GM21447 (cell line): ENCODE data around the gene LRP1B.

ENCODE experiments used
- ATAC-seq: cut with Tn5 transposase; IDR thresholded peaks from one replicate; pipeline ENCODE4 v1.9.1; 2021; ENCODE audit not compliant: unreplicated experiment

LRP1B gene

DNA sequence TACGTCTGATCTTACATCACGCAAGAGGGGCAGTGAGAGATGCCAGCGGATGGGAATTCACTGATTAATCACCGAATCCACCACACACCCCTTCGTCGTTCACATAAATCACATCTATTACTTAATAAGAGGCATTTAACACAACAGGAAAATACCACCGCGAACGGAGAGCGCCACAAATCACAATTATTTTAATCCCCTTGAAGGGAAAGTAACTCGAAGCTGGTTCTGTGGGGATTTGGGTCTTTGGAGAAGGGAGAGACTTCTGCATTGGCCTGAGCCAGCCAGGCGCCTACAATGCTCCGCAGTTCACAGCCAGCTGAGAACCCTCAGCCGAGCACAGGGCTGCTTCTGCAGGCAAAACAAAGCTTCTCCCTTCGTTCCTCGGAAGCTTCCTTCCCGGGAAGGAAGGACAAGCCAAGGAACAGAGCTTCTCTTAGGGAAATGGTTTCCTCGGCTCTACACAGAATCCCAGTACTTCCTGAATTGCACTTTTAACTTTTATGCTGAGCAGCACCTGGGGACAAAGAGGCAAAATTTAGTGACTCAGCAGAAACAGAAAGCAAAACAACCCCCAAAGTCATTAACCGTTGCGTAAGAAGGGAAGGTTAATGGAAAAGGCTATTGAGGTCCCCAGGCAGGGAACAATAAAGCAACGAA lies at the start of gene LRP1B:
Gene LRP1B (minus strand): TSS at position 7 of the 660 bp plus-strand sequence. CDS start 287 bp downstream, outside the sequence.
- no peak for ATAC-seq

DNA sequence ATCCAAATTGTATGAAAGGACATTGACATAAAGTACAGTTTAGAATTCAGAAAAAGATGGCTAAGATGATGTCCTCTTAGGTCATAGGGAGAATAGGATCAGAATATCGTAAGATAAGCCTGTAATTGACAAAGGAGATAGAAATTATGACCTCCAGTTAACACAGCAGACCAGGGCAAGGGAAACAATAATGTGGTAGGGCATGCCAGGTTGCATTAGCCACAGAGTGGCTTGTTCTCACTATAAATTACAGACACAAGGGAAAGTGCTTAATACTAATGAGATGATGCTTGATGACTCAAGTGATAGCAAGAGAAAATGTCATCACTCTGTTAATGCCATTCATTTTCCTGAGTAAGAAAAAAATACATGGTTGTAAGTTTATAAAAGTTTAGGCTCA lies 48.9 kb upstream of the LRP1B start:
- ATAC-seq: no peak

DNA sequence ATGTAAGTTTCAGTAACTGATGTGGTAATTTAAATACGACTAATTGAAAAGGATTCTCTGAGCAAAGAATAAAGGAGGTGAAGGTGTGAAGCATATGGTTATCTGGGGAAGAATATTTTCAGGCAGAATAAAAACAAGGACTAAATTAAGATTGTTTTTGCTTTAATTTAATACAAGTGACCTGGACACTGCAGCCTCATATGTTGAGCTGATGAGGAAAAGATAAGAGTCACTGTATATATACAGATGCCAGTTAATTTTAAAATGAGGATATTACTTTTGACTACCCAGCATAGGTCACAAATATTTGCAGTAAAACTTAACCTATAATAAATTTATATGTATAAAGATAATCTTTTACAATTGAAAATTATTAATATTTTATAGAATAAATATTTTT lies 47.8 kb upstream of the LRP1B start:
- ATAC-seq: no peak

DNA sequence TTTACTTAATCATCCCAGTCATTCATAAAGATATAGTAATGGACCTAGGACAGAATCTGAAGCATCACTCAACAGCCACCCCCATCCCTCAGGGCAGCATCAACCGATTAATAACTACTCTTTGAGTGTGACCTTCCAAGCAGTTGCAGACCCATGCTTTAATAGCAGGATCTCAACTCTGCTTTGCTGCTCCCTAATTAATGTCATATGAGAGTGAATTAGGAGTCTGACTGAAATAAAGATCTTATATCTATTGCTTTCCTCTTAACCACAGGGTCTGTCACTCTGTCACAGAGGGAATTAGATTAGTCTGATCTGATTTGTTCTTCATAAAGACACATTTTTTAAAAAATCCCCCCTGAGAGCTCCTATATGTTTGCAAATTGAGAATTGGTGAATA lies 46.1 kb upstream of the LRP1B start:
- no peak for ATAC-seq

DNA sequence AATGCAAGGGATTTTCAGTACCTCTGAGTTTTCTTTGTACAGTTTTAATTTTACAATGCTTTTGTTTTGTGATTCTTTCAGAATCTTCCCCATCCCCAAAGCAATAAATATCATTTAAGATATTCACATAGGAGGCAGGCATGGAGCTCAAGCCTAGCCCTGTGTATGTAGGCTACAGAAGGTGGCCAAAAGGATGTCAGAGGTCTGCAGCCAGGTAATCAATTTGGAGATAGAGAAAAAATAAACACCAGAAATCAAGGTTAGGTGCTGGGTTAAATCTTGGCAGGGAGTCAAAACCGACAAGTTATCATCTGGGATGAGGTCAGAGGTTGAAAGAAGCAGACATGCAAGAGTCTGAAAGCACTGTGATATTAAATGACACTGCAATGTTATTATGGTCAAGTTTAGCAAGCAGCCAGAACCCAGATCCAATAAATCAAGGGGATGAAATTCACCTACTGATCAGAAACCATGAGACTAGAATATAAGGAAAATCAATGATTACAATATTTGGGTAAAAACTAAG lies 45.1 kb upstream of the LRP1B start:
- ATAC-seq: no peak

DNA sequence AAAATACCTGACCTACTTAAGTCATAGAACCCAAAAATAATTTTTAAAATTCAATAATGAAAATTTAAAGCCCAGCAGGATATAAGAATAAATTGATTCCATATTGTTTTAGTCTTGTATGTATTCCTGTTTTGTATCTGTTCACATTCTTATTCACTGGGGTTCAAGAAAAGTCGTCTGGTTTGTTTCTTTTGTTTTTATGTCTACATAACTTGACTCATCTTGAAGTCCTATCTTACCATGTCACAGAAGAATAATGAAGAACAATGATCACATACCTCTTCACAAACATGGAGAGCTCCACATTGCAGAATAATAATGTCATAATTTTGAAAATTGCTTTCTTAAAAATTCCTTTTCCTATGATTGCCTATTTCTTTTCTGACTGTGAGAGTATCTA lies 43.4 kb upstream of the LRP1B start:
- no peak for ATAC-seq

DNA sequence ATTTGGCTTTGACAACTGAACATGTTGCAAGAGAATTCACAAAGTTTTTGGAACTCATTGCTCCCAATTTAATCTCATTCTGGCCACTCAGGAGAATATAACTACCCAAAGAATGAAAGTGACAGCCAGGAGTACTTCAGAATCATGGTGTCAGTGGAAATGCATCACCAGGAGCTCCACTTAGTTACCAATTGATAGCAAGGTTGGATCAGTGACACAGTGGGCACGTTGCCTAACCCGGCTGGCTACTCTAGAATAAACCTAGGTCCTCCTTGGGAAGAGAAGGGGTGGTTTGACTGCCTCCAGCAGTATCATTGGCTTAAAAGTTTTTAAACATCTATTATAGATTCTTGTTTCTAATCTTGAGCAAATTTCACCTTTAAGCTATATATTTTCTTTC lies 40.0 kb upstream of the LRP1B start:
- ATAC-seq: no peak

DNA sequence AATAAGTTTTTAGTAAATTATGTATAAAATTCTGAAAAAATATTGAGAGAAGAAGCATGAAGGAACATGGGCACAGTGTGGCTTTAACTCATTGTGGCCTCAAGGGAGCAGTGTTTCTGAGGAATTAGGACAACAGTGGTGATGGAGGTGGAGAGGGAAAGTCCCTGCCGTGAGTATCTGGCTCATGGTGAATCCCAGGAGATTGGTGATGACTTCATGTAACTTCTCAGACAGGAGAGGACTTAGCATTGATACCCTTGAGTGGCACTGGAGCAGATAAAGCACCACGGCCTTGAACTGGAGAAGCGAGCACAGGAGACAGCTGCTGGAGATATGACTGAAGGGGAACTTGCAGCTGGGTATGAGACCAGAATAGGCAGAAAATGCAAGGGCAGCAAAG lies 35.0 kb upstream of the LRP1B start:
- peak; percentile 94 for ATAC-seq

DNA sequence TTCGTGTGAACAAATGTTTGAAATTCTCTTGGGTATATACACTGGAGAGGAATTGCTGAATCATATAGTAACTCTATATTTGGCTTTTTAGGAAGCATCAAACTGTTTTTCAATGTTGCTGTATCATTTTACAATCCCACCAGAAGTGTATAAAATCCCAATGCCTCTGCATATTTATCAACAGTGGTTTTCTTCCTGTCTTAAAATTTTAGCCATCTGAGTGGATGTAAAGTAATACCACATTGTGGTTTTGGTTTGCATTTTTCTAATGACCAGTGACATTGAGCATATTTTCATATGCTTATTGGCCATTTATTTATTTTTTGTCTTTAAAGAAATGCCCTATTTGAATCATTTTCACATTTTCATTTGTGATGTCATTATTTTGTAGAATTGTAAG lies 22.8 kb upstream of the LRP1B start:
- ATAC-seq: no peak

DNA sequence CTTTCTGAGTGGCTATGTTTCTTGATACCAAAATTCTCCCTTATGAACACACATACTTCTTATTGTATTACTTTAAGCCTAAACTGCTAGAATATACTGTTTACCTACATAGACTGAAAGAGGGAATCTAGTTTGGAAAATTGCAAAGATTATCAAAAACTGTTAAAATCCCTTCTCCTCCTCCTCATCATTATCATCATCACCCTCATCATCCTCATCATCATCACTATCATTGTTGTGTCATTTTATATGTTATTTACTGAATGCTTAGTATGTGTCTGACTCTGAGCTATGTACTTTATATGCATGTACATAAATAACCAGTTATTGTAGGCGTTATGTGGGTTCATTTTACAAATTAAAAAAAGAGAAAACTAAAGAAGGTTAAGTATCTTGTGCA lies 19.6 kb upstream of the LRP1B start:
- ATAC-seq: no peak

DNA sequence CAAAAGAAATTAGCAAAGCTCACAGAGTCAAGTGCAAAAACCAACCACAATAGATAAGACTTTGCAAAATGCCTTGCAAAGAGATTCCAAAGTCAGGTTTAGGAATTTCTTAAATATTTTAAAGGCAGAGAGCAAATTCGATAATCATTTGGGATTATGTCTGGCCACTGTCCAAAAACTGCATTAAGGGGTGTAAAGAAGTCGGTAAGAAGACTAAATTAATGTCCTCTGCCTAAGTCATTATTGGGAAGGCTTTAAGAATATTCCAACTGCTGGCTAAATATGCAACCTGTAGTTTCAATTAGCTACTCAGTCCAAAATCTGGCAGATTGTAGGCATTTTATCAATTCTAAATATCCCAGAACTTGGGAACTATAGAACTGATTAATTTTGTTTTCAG lies 13.7 kb upstream of the LRP1B start:
- ATAC-seq: no peak

DNA sequence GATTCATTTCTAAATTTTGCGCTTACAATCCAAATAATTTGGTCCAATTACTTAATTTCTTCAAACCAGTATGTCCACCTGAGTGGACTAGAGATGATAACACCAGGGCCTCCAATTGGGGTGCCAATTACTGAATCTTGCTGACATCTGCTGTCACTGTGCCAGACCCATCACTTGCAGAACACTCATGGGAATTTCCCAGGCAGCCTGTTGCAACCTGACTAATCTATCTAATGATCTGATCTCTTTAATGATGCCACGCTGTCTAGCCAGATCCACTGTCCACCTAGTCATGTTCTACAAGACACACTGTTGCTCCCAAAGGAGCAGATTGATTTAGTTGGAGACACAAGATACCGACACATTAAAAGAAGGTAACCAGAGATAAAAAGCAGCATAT lies 11.8 kb upstream of the LRP1B start:
- no peak for ATAC-seq

DNA sequence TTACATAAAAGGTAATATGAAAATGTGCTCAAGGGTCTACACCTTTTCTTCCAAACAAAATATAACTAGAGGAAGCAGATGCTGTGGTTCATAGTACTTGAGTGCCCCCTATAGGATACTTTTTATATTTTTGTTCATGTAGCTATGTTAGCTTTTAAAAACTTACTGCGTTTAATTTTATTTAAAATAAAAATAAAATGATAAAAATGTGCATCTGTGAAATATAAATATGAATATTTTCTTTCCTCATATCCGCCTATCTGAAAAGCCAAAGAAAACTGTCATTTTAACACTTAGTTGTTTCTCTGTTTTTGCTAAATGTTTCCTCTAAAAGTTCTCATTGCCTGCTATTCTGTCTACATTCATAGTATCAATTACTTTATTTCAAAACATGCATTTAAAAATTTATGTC lies 9.6 kb upstream of the LRP1B start:
- no peak for ATAC-seq

DNA sequence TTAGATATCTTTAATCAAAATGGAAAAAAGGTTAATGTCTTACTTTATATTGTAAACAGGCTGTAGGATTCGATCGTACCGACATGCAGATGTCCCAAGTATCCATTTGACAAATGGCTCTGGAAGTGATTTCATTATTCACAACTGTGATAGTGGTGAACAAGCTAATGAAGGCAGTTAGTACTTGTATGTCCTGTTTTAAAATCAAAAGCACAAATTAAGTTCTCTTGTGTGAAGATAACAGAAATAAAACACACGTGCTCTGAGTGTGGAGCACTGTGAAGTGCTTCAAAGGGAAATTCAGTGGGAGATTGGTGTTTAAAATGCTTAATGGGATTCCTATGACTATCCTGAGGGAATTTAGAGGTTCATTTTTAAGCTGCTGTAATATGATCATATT lies 8.6 kb upstream of the LRP1B start:
- no peak for ATAC-seq

DNA sequence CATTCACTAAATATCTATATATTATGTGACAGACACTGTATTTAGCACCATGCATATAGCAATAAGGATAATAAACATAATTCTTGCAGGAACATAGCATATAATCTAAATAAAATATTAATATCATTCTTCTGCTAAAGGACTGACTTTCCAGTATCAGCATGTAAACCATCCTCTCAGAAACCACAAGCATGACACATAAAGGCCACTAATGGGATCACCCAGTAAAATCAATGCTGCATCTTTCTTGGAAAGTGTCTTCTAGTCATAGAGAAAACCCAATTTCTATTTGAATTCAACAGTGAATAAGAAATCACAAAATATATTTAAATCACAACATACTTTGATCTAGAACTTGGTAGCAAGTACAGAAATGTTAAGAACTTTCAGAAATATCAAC lies 5.8 kb upstream of the LRP1B start:
- ATAC-seq: no peak

DNA sequence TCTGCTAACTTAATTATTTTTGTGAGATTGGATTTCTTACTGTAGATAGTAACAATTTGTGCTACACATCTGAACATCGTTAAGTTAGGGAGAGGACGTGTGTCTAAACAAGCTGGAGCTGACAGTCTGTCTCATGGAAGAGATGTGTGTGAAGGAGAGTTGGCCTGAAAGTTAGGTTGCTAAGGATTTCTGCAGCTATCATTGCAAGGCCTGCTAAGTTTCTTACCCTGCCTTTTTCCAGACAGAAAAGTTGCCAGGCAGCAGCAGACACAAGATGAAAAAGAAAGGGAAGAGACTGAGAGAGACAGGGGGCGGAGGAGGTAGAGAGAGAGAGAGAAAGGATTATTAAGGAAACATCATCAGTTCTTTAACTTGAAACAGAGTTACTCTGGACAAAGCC lies 4.1 kb upstream of the LRP1B start:
- ATAC-seq: no peak

DNA sequence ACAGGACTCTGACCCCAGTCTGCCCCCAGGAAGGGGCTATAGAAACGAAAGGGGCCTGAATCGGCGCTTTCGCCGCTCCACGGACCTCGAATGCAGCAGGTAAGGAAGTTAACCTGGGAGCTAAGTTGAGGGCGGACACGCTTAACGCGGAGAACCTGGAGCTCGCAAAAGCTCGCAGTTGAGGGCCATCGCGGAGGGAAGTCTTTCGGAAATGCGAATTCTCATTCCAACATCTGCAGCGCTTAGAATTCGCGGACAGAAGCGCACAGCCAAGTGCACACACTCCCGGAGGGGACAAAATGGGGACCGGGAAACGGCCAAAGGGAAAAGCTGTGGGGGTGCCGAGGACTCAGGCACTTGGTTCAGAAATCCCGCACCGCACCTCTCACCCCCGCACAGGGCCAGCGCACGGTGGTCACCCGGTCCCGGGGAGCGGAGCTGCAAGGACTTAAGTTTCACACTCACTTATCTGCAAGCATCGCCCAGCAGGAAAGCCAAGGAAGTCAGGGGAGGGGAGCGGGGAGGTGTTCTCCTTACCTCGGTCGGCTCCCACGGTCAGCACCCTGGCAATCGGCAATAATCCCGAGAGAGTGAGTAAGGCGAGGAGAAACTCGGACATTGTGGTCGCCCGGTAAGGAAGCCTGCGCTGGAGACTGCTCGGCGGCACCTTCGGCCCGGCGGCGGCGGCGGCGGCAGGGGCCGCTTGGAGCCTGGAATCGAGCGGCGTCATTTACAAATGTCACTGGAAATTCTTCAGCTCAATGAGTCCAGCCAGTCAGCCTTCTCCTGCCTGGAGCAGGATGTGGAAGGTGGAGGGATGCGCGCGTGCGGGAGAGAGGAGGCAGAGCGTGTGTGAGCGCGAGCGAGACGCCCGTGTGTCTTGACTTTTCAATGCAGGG lies 456 bp downstream of the LRP1B start:
- no peak for ATAC-seq

DNA sequence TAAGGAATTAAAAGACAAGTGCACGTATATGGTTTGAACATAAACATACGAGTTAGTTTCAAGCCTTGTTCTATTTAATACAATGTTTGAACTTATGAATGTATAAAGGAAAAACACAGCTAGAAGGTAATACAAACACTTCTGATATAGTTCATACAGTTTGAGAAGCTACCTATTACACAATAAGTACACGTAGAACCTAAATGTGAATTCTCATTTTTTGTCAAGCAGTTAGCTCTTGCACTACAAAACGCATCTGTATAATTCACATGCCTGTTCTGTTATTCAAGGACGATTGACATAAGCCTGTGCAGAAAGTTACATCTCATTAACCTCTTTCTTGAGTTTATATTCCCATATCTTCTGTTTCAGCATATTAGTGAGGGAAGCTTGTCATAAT lies 2.7 kb downstream of the LRP1B start:
- ATAC-seq: no peak

DNA sequence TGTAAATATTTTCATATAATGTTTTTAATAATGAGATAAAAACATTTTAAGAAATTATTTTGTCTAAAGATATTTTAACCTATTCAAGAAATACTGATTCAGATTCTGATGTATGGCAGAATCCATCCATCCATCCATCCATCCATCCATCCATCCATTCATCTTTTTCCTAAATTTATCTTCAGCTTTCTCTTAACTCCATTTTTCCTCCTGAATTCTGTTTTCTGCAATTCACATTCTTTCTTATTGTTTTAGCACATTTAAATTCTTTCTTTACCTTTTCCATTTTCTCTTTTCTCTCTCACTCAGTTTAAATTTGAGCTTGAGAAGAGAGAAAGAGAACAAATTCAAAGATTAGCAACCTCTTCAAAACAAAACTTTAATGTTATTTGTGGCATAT lies 3.6 kb downstream of the LRP1B start:
- no peak for ATAC-seq

DNA sequence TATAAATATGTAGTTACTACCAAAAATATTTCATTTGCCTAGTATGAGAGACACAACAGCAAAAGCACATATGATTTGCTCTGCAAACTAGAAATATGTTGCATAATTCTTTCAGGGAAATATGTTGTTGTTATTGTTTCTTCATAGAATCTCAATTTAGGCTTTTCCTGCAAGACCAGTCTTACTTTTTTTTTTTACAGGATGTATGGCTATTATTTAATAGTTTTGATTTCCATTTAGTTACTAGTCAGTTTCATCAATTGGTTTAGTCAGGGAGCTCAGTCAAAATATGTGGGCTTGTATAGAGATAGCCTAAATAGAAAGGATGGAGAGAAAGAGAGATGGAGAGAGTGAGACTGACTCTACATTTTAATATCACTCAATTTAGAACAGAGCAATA lies 6.1 kb downstream of the LRP1B start:
- no peak for ATAC-seq

DNA sequence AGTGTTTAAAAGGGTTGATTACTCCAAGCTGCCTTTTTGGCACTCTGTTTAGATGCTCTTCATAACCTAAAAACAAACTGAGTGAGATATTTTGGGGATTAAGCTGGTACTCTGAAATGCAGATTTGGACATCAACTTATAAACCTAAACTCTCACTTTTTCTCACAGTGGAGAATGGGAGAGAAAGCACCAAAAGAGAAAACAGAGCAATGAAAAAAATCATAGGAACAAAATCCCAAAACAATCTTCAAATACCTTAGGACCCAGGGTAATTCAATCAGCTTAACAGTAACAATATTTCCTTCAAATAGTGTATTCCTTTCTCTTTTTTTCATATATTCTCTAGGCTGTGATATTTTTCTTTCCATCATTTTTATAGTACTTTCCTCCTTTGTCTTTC lies 11.5 kb downstream of the LRP1B start:
- ATAC-seq: no peak

DNA sequence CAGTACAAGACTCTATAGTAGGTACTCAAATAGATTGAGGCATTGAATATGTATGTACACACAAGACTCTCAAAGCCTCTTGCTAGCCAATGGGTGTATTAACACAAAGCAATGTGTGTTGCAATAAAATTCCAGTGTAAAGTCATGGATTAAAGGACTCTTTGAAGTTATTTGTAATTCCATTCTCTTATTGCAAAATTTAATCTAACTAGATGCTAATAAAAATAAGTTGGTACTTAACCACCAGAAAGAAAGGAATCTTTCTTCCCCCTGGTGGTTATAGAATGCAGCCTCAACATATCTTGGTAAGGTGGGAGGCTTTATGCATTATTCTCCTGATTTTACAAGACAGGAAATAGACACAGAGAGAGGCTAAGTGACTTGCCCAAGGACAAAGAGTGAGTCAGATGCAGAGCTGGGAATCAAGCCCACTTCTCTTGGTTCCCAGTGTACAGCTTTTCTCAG lies 18.0 kb downstream of the LRP1B start:
- ATAC-seq: no peak
